ENCODE data around the gene CTSG. TPM values are rescaled to one million over a fixed set of nuclear protein-coding genes. Genes with fewer than 3 reads are reported as not detected.

The CTSG gene, protein sequence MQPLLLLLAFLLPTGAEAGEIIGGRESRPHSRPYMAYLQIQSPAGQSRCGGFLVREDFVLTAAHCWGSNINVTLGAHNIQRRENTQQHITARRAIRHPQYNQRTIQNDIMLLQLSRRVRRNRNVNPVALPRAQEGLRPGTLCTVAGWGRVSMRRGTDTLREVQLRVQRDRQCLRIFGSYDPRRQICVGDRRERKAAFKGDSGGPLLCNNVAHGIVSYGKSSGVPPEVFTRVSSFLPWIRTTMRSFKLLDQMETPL
- total RNA-seq: 1 to 10 TPM in 1 of 5 experiments, not detected in 4; 7.6 TPM
- polyA plus RNA-seq: not detected
- not detected for total RNA-seq

DNA sequence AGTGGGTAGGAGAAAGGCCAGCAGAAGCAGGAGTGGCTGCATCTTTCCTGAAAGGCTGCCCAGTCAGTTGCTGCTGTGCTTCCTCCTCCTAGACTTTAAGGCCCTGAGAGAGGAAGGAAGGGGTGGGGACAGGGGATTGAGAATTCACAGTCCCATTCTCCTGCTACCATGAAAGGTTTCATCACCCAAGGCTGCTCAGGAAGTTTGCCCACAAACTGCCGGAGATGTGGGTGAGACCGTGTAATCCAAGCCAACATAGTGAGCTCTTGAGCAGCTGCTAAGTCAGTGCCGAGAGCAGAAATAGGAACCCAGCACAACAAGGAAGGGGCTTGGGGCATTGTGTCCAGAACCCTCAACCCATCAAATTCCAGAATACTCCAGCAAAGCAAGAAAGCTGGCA, at the start of gene CTSG:
Gene CTSG, minus strand, starts transcription at position 69 of the 400 bp plus-strand sequence. Its CDS starts 27 bp downstream, at position 42.
- no peaks in the 10 kb centered on the region for H3K4me1 ChIP-seq (ENCODE audit: control insufficient read depth in 2 of 2, insufficient read depth in 2 of 2, low read length in 2 of 2)
- peaks cover 0 to 2% (median 0%) of the 10 kb centered on the region in 11 donors for H3K9me3 Mint-ChIP-seq
- H3K27me3 Mint-ChIP-seq: peaks cover 0 to 14% (median 11%) of the 10 kb centered on the region in 5 donors
- no peaks in the 10 kb centered on the region for H3K36me3 ChIP-seq (ENCODE audit: control insufficient read depth in 2 of 3, insufficient read depth in 3 of 3, low read length in 3 of 3)
- no peak within 1 kb of the TSS for H3K4me3 ChIP-seq (ENCODE audit: low read length)
- no peaks in the 10 kb centered on the region for H3K36me3 Mint-ChIP-seq
- no peaks in the 10 kb centered on the region for H3K27me3 ChIP-seq (ENCODE audit: control insufficient read depth in 2 of 2, insufficient read depth in 2 of 2, low read length in 2 of 2)
- peak within 1 kb of the TSS in 1 of 10 donors; percentile 26 for H3K4me3 Mint-ChIP-seq
- ATAC-seq: peak; percentile 71
- peaks cover 0 to 7% (median 0%) of the 10 kb centered on the region in 7 donors for H3K4me1 Mint-ChIP-seq
- no peak for DNase-seq
- peak within 1 kb of the TSS in 1 of 9 donors; percentile 28 for H3K27ac Mint-ChIP-seq
- intact Hi-C loops (cut with micrococcal nuclease): no loop called here
- no peaks in the 10 kb centered on the region for H3K9me3 ChIP-seq (ENCODE audit: control insufficient read depth in 2 of 3, low read length in 3 of 3)
- no peak within 1 kb of the TSS for H3K27ac ChIP-seq (ENCODE audit: low read depth, low read length)
- ChIA-PET CTCF (no interaction called here), POLR2A (no interaction called here)

GRCh38 chr14:24613747-24614146, 37.7 kb upstream of the CTSG start:
- Histone ChIP-seq H3K27me3 (ENCODE audit: control insufficient read depth in 2 of 2, insufficient read depth in 2 of 2, low read length in 2 of 2) (no peaks in the 10 kb centered on the region), H3K27ac (ENCODE audit: low read depth, low read length) (no peak overlapping the region), H3K36me3 (ENCODE audit: control insufficient read depth in 2 of 3, insufficient read depth in 3 of 3, low read length in 3 of 3) (no peaks in the 10 kb centered on the region), H3K4me1 (ENCODE audit: control insufficient read depth in 2 of 2, insufficient read depth in 2 of 2, low read length in 2 of 2) (peaks cover 0 to 41% of the 10 kb centered on the region in 2 donors), H3K4me3 (ENCODE audit: low read length) (no peak overlapping the region), H3K9me3 (ENCODE audit: control insufficient read depth in 2 of 3, low read length in 3 of 3) (no peaks in the 10 kb centered on the region)
- no peaks in the 10 kb centered on the region for H3K27me3 Mint-ChIP-seq
- ChIA-PET CTCF (no interaction called here), POLR2A (no interaction called here)
- H3K27ac Mint-ChIP-seq: peak overlapping the region in 1 of 9 donors; percentile 51
- H3K4me1 Mint-ChIP-seq: peaks cover 0 to 38% (median 0%) of the 10 kb centered on the region in 7 donors
- peaks cover 0 to 9% (median 0%) of the 10 kb centered on the region in 11 donors for H3K9me3 Mint-ChIP-seq
- ATAC-seq (no peak), DNase-seq (no peak)
- H3K36me3 Mint-ChIP-seq: peaks cover 0 to 10% (median 0%) of the 10 kb centered on the region in 5 donors
- no peak overlapping the region for H3K4me3 Mint-ChIP-seq
- intact Hi-C loops (cut with micrococcal nuclease): no loop called here

- H3K36me3 ChIP-seq (ENCODE audit: control insufficient read depth in 2 of 3, insufficient read depth in 3 of 3, low read length in 3 of 3): no peaks in the 10 kb centered on the region
- peaks cover 0 to 46% of the 10 kb centered on the region in 2 donors for H3K4me1 ChIP-seq (ENCODE audit: control insufficient read depth in 2 of 2, insufficient read depth in 2 of 2, low read length in 2 of 2)
- H3K9me3 Mint-ChIP-seq: peaks cover 0 to 8% (median 0%) of the 10 kb centered on the region in 11 donors
- CTCF ChIA-PET: no interaction called here
- H3K4me3 ChIP-seq (ENCODE audit: low read length): no peak overlapping the region
- H3K27me3 Mint-ChIP-seq: no peaks in the 10 kb centered on the region
- intact Hi-C loops (cut with micrococcal nuclease): no loop called here
- no peak overlapping the region for H3K27ac Mint-ChIP-seq
- H3K27me3 ChIP-seq (ENCODE audit: control insufficient read depth in 2 of 2, insufficient read depth in 2 of 2, low read length in 2 of 2): no peaks in the 10 kb centered on the region
- POLR2A ChIA-PET: no interaction called here
- H3K36me3 Mint-ChIP-seq: peaks cover 0 to 7% (median 0%) of the 10 kb centered on the region in 5 donors
- peaks cover 0 to 44% (median 0%) of the 10 kb centered on the region in 7 donors for H3K4me1 Mint-ChIP-seq
- H3K27ac ChIP-seq (ENCODE audit: low read depth, low read length): no peak overlapping the region
- no peak overlapping the region for H3K4me3 Mint-ChIP-seq
- H3K9me3 ChIP-seq (ENCODE audit: control insufficient read depth in 2 of 3, low read length in 3 of 3): no peaks in the 10 kb centered on the region
- ATAC-seq: no peak
- no peak for DNase-seq
Measured at GRCh38 chr14:24613241-24613640, 37.2 kb upstream of the CTSG start.

- Mint-ChIP-seq H3K27me3 (no peaks in the 10 kb centered on the region), H3K9me3 (peaks cover 0 to 8% (median 0%) of the 10 kb centered on the region in 11 donors), H3K4me3 (no peak overlapping the region), H3K27ac (peak overlapping the region in 1 of 9 donors; percentile 39), H3K36me3 (peaks cover 0 to 1% (median 0%) of the 10 kb centered on the region in 5 donors), H3K4me1 (peaks cover 0 to 54% (median 0%) of the 10 kb centered on the region in 7 donors)
- Histone ChIP-seq H3K4me1 (ENCODE audit: control insufficient read depth in 2 of 2, insufficient read depth in 2 of 2, low read length in 2 of 2) (peaks cover 0 to 57% of the 10 kb centered on the region in 2 donors), H3K27me3 (ENCODE audit: control insufficient read depth in 2 of 2, insufficient read depth in 2 of 2, low read length in 2 of 2) (no peaks in the 10 kb centered on the region), H3K9me3 (ENCODE audit: control insufficient read depth in 2 of 3, low read length in 3 of 3) (no peaks in the 10 kb centered on the region), H3K36me3 (ENCODE audit: control insufficient read depth in 2 of 3, insufficient read depth in 3 of 3, low read length in 3 of 3) (no peaks in the 10 kb centered on the region), H3K4me3 (ENCODE audit: low read length) (no peak overlapping the region), H3K27ac (ENCODE audit: low read depth, low read length) (no peak overlapping the region)
- DNase-seq (no peak), ATAC-seq (no peak)
- intact Hi-C loops (cut with micrococcal nuclease): no loop called here
- ChIA-PET POLR2A (interaction anchor here (0.8 kb wide), 1 partner anchor 47 kb away, joined by 5 read pairs; no protein-coding TSS in a partner anchor), CTCF (no interaction called here)
Measured at GRCh38 chr14:24612196-24612595, 36.1 kb upstream of the CTSG start.

GRCh38 chr14:24609655-24610344, 33.8 kb upstream of the CTSG start, which contains the start of gene GZMH:
GZMH (minus strand) TSS chr14:24609685; CDS start chr14:24609613, 72 bp downstream.
- ChIA-PET CTCF (interaction anchor here (1.1 kb wide), 1 partner anchor 69 kb away, joined by 3 read pairs; no protein-coding TSS in a partner anchor), POLR2A (no interaction called here)
- Histone ChIP-seq H3K9me3 (ENCODE audit: control insufficient read depth in 2 of 3, low read length in 3 of 3) (no peaks in the 10 kb centered on the region), H3K4me1 (ENCODE audit: control insufficient read depth in 2 of 2, insufficient read depth in 2 of 2, low read length in 2 of 2) (peaks cover 0 to 76% of the 10 kb centered on the region in 2 donors), H3K36me3 (ENCODE audit: control insufficient read depth in 2 of 3, insufficient read depth in 3 of 3, low read length in 3 of 3) (no peaks in the 10 kb centered on the region), H3K27me3 (ENCODE audit: control insufficient read depth in 2 of 2, insufficient read depth in 2 of 2, low read length in 2 of 2) (no peaks in the 10 kb centered on the region), H3K4me3 (ENCODE audit: low read length) (peak within 1 kb of the TSS; percentile 40), H3K27ac (ENCODE audit: low read depth, low read length) (no peak within 1 kb of the TSS)
- peak; percentile 73 for ATAC-seq
- DNase-seq: no peak
- Mint-ChIP-seq H3K4me1 (peaks cover 0 to 77% (median 3%) of the 10 kb centered on the region in 7 donors), H3K27ac (peak within 1 kb of the TSS in 2 of 9 donors; percentile 39 to 72), H3K27me3 (no peaks in the 10 kb centered on the region), H3K36me3 (peaks cover 0 to 3% (median 0%) of the 10 kb centered on the region in 5 donors), H3K4me3 (peak within 1 kb of the TSS in 2 of 10 donors; percentile 51 to 54), H3K9me3 (peaks cover 0 to 8% (median 0%) of the 10 kb centered on the region in 11 donors)
- intact Hi-C loops (cut with micrococcal nuclease): loop anchor here (5.0 kb wide), 2 partner anchors 83 to 523 kb away; no protein-coding TSS in a partner anchor

DNA sequence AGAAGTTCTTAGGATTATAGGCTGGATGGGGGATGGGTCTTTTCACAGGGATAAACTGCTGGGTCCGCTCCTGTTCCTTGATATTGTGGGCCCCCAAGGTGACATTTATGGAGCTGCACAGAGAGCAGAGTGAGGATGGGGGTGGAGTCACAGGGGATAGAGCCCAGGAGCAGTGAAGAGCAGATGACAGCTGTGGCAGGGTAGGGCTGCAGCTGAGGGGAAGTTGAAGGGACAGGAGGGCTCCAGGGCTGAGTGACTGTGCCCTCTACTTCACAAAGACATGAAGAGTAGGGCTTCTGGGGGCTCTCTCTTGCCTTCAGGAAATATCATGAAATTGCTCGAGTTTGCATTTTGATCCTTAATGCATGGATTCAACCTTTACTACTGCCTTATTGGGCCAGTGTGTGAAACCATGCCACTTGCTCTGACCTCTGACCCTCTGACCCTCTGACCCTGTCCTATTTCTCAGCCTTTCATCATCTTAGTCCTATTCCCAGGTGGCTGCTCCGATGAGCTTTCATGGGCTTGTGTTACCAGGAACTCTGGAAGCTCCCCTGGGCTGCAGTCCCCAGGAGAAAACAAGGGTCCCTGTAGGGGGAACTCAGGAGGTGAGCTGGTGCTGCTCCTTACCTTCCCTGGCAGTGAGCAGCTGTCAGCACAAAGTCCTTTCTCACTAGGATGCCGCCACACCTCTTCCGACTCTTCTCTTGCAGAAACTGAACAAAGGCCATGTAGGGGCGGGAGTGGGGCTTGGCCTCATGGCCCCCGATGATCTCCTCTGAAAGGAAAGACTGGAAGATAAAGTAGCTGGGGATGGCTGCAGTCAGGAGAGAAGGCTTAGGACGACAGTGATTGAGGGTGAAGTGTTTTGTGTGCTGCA, 31.8 kb upstream of the CTSG start:
- peaks cover 0 to 66% (median 3%) of the 10 kb centered on the region in 7 donors for H3K4me1 Mint-ChIP-seq
- H3K36me3 ChIP-seq (ENCODE audit: control insufficient read depth in 2 of 3, insufficient read depth in 3 of 3, low read length in 3 of 3): no peaks in the 10 kb centered on the region
- peaks cover 0 to 3% (median 0%) of the 10 kb centered on the region in 5 donors for H3K36me3 Mint-ChIP-seq
- peak overlapping the region in 2 of 9 donors; percentile 19 to 86 for H3K27ac Mint-ChIP-seq
- DNase-seq (no peak), ATAC-seq (no peak)
- H3K27me3 Mint-ChIP-seq: no peaks in the 10 kb centered on the region
- H3K4me3 ChIP-seq (ENCODE audit: low read length): peak overlapping the region; percentile 12
- peaks cover 0 to 8% (median 0%) of the 10 kb centered on the region in 11 donors for H3K9me3 Mint-ChIP-seq
- CTCF ChIA-PET: interaction anchor here (1.0 kb wide), 1 partner anchor 68 kb away, joined by 3 read pairs; no protein-coding TSS in a partner anchor
- intact Hi-C loops (cut with micrococcal nuclease): loop anchor here (5.0 kb wide), 2 partner anchors 84 to 524 kb away; no protein-coding TSS in a partner anchor
- peak overlapping the region in 2 of 10 donors; percentile 64 to 78 for H3K4me3 Mint-ChIP-seq
- H3K27ac ChIP-seq (ENCODE audit: low read depth, low read length): no peak overlapping the region
- POLR2A ChIA-PET: no interaction called here
- H3K4me1 ChIP-seq (ENCODE audit: control insufficient read depth in 2 of 2, insufficient read depth in 2 of 2, low read length in 2 of 2): peaks cover 0 to 65% of the 10 kb centered on the region in 2 donors
- no peaks in the 10 kb centered on the region for H3K9me3 ChIP-seq (ENCODE audit: control insufficient read depth in 2 of 3, low read length in 3 of 3)
- H3K27me3 ChIP-seq (ENCODE audit: control insufficient read depth in 2 of 2, insufficient read depth in 2 of 2, low read length in 2 of 2): no peaks in the 10 kb centered on the region
